22Rv1 (cell line): ENCODE data around the gene SYN1.
"Not testable (repeated sequence)": the region's sequence is repeated elsewhere in the genome, so short reads cannot be mapped to it uniquely, and the experiment has no call there.

Experiments used
- H3K27ac ChIP-seq: fragments of 450-650 bp; 2 replicates; pipeline ENCODE4 v1.5.1; 2017
- CTCF ChIP-seq: fragments of 450-650 bp; IDR thresholded peaks from 2 replicates; pipeline ENCODE4 v1.5.1; 2017; ENCODE audit warnings: mild to moderate bottlenecking
- ZFX ChIP-seq: fragments of 450-650 bp; IDR thresholded peaks from 2 replicates; pipeline ENCODE4 v1.6.1; 2017; ENCODE audit warnings: antibody characterized with exemption, borderline replicate concordance

SYN1 gene

GRCh38 chrX:47611926-47612325, 7.7 kb downstream of the SYN1 start:
- H3K27ac ChIP-seq = no peak overlapping the region
- no peak for TF ChIP-seq CTCF
- TF ChIP-seq ZFX = no peak

- TF ChIP-seq ZFX (no peak), CTCF (no peak)
- no peak overlapping the region for H3K27ac ChIP-seq
Observed at GRCh38 chrX:47611489-47611888, 8.2 kb downstream of the SYN1 start.

GRCh38 chrX:47610511-47610910, 9.1 kb downstream of the SYN1 start:
- H3K27ac ChIP-seq = no peak overlapping the region
- TF ChIP-seq ZFX = no peak
- no peak for TF ChIP-seq CTCF

- TF ChIP-seq ZFX (no peak), CTCF (no peak)
- no peak overlapping the region for H3K27ac ChIP-seq
Observed at GRCh38 chrX:47608130-47608810, 11.4 kb downstream of the SYN1 start.

- H3K27ac ChIP-seq = no peak overlapping the region
- TF ChIP-seq ZFX (no peak), CTCF (no peak)
Observed at GRCh38 chrX:47607091-47607490, 12.6 kb downstream of the SYN1 start.

- no peak overlapping the region for H3K27ac ChIP-seq
- TF ChIP-seq CTCF (no peak), ZFX (no peak)
Observed at GRCh38 chrX:47605024-47605423, 14.6 kb downstream of the SYN1 start.

GRCh38 chrX:47603125-47603524, 16.5 kb downstream of the SYN1 start:
- not testable (repeated sequence) for H3K27ac ChIP-seq

- no peak overlapping the region for H3K27ac ChIP-seq
- TF ChIP-seq CTCF = no peak
- no peak for TF ChIP-seq ZFX
Observed at GRCh38 chrX:47597222-47597621, 22.4 kb downstream of the SYN1 start.
